Measurements from ENCODE around the gene PPP2R1B. TPM values are rescaled to one million over a fixed set of nuclear protein-coding genes. Genes with fewer than 3 reads are reported as not detected.

Gene PPP2R1B
- total RNA-seq, 2 donors from 2014 or later, result 15.4 to 41.4 TPM

DNA sequence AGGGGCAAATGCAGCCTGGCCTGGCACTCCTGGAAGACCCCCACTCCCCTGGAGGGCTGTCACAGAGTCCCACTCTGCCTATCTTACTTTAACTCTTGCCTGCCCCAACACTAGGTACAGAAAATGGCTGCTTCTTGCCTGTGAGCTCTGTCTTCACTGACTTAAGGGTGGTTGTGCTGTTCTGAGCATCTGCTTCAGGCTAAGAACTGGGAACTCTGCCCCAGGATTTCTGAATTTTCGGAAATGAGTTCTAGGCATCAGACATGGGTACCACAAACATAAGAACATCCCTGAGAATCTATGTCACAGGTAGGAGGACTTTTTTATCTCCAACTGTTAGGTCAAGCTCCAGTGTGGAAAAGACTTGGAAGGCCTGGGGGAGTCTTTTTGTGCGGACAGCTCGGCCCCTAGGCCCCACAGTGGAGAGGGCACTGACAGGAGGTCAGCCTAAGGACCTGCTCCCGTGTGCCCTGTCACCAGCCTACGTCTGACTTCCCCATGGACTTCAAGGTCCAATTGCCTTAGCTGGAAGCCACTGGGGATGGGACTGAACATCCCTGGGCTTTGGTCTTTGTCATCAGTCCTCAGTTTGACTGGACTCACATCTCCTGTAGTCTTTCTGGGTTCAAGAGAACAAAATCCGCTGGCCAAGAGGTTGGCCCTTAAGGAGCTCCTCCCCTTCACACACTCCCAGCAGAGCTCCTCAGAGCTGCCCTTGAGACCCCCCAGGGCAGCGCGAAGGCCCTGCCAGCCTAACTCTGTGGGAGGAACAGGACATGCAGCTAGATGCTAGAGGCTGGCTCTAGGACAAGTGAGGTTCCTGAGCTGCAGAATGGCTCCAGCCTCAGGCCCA, 31.9 kb downstream of the PPP2R1B start:
- H3K36me3 ChIP-seq, result no peaks in the 10 kb centered on the region
- 77% methylated on average over 6 of the region's 8 CpGs for WGBS
- no peak for DNase-seq (ENCODE audit: low spot score)
- TF ChIP-seq, protein P1, sequence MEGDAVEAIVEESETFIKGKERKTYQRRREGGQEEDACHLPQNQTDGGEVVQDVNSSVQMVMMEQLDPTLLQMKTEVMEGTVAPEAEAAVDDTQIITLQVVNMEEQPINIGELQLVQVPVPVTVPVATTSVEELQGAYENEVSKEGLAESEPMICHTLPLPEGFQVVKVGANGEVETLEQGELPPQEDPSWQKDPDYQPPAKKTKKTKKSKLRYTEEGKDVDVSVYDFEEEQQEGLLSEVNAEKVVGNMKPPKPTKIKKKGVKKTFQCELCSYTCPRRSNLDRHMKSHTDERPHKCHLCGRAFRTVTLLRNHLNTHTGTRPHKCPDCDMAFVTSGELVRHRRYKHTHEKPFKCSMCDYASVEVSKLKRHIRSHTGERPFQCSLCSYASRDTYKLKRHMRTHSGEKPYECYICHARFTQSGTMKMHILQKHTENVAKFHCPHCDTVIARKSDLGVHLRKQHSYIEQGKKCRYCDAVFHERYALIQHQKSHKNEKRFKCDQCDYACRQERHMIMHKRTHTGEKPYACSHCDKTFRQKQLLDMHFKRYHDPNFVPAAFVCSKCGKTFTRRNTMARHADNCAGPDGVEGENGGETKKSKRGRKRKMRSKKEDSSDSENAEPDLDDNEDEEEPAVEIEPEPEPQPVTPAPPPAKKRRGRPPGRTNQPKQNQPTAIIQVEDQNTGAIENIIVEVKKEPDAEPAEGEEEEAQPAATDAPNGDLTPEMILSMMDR (IDR thresholded peaks at IDR 0.05), result no peak
- no peak for TF ChIP-seq POLR2A (IDR thresholded peaks at IDR 0.05)
- no peak for TF ChIP-seq POLR2AphosphoS5 (IDR thresholded peaks at IDR 0.05)
- H3K27me3 ChIP-seq (replicated peaks; ENCODE audit: insufficient read depth), result no peaks in the 10 kb centered on the region
- intact Hi-C loops (cut with DNase I), result no loop called here
- peaks cover 14% of the 10 kb centered on the region for H3K4me1 ChIP-seq (replicated peaks)
- peak overlapping the region; percentile 82 to 83 for H3K27ac ChIP-seq
- H3K4me3 ChIP-seq, result no peak overlapping the region
- H3K9me3 ChIP-seq, result no peaks in the 10 kb centered on the region

DNA sequence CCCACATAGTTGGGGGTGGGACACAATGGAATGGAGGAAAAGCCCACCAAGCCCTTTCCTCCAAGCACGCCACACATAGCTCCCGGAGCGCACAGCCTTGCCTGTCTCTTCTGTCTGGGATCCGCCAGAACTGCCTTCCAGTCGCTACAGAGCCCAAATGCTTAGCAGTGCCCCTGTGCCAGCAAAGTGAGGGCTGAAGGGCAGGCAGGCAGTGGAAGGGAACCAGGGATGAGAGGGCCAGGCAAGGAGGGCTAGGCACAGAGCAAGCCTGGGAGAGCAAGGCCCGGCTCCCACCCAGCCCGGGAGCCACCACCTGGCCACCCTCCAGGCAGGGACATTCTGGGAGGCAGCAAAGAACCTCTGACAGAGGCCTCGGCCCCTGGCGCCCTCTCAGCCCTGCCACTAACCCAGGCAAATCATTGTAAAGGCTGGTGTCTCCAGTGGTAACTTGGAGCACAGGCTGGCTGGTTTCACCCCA, 32.5 kb downstream of the PPP2R1B start:
- peaks cover 14% of the 10 kb centered on the region for H3K4me1 ChIP-seq (replicated peaks)
- no peaks in the 10 kb centered on the region for H3K9me3 ChIP-seq
- intact Hi-C loops (cut with DNase I), result no loop called here
- H3K27me3 ChIP-seq (replicated peaks; ENCODE audit: insufficient read depth), result no peaks in the 10 kb centered on the region
- TF ChIP-seq, protein P1 (IDR thresholded peaks at IDR 0.05), result no peak
- TF ChIP-seq POLR2A (IDR thresholded peaks at IDR 0.05) (no peak), POLR2AphosphoS5 (IDR thresholded peaks at IDR 0.05) (no peak)
- H3K4me3 ChIP-seq, result no peak overlapping the region
- peak overlapping the region; percentile 82 to 83 for H3K27ac ChIP-seq
- DNase-seq (ENCODE audit: low spot score), result no peak
- 54% methylated on average over 9 of the region's 9 CpGs for WGBS
- H3K36me3 ChIP-seq, result no peaks in the 10 kb centered on the region

DNA sequence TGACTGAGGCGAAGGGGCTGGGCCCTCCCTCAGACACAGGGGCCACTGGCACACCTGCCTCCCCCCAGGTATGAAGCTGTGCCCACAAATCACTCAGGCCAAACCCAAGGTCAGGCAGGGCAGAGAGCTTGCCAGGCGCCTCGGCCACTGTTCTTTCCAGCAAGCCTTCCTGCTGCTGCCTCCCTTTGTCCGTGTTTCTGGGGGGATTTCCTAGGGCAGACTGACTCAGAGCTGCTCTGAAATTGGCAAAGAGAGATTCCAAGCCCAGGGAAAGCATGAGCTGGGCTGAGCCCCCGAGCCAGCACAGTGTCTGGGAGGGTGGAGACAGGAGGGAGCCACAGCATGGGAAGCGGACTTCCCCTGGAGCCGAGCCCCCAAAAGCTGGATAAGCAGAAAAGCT, 33.2 kb downstream of the PPP2R1B start:
- peaks cover 14% of the 10 kb centered on the region for H3K4me1 ChIP-seq (replicated peaks)
- TF ChIP-seq POLR2AphosphoS5 (IDR thresholded peaks at IDR 0.05), result peak; percentile 6
- TF ChIP-seq POLR2A (IDR thresholded peaks at IDR 0.05), result no peak
- TF ChIP-seq, protein P1 (IDR thresholded peaks at IDR 0.05), result no peak
- 48% methylated on average over 7 of the region's 7 CpGs for WGBS
- DNase-seq (ENCODE audit: low spot score), result no peak
- no peaks in the 10 kb centered on the region for H3K9me3 ChIP-seq
- intact Hi-C loops (cut with DNase I), result no loop called here
- H3K27me3 ChIP-seq (replicated peaks; ENCODE audit: insufficient read depth), result no peaks in the 10 kb centered on the region
- no peaks in the 10 kb centered on the region for H3K36me3 ChIP-seq
- H3K4me3 ChIP-seq, result no peak overlapping the region
- peak overlapping the region; percentile 82 to 83 for H3K27ac ChIP-seq

DNA sequence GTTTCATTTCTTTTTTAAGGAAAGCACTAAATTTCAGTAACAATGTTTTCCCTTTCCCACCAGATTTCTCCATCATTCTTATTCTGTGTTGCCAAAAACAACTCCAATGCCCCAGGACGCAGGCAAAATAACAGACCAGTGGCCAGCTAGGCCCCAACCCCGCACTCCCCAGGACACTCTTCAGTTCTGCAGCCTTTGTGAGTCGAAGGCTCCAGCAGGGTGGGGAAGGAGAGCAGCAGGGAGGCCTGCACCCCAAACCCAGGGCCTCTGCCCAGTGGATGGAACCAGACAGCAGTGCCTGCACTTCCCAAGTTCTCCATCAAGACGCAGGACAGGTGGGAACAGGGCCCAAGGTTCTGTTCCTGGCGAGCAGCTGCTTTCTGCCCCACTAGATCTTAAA, 34.4 kb downstream of the PPP2R1B start:
- no peaks in the 10 kb centered on the region for H3K36me3 ChIP-seq
- 81% methylated on average over 5 of the region's 5 CpGs for WGBS
- no peak for DNase-seq (ENCODE audit: low spot score)
- no peaks in the 10 kb centered on the region for H3K27me3 ChIP-seq (replicated peaks; ENCODE audit: insufficient read depth)
- peak overlapping the region; percentile 82 to 83 for H3K27ac ChIP-seq
- H3K4me3 ChIP-seq, result no peak overlapping the region
- no peak for TF ChIP-seq POLR2AphosphoS5 (IDR thresholded peaks at IDR 0.05)
- TF ChIP-seq, protein P1 (IDR thresholded peaks at IDR 0.05), result no peak
- TF ChIP-seq POLR2A (IDR thresholded peaks at IDR 0.05), result no peak
- intact Hi-C loops (cut with DNase I), result no loop called here
- no peaks in the 10 kb centered on the region for H3K9me3 ChIP-seq
- H3K4me1 ChIP-seq (replicated peaks), result peaks cover 14% of the 10 kb centered on the region

Measured in prostate gland (tissue), 2 donors.